D341Med (cell line): ENCODE data around the gene PPP4R1.
A peak's percentile ranks its signal among the peaks of the same experiment; 100 is the strongest.
"Not testable (repeated sequence)": the region's sequence is repeated elsewhere in the genome, so short reads cannot be mapped to it uniquely, and the experiment has no call there.

Experiments used
- DNase-seq: peaks from one replicate; pipeline ENCODE4 v3.0.0; 2012; ENCODE audit warnings: low spot score

Gene PPP4R1

DNA sequence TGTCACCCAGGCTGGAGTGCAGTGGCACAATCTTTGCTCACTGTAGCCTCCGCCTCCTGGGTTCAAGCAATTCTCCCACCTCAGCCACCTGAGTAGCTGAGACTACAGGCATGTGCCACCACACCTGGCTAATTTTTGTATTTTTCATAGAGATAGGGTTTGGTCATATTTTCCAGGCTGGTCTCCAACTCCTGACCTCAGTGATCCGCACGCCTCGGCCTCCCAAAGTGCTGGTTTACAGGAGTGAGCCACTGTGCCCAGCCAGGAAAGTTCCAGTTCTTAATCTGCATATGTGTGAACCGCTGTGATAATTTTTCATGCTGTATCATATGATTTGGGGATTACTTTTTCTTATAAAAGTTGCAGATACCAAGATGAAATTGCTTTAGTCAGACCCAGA is 14.6 kb upstream of the PPP4R1 start:
- DNase-seq: no peak

DNA sequence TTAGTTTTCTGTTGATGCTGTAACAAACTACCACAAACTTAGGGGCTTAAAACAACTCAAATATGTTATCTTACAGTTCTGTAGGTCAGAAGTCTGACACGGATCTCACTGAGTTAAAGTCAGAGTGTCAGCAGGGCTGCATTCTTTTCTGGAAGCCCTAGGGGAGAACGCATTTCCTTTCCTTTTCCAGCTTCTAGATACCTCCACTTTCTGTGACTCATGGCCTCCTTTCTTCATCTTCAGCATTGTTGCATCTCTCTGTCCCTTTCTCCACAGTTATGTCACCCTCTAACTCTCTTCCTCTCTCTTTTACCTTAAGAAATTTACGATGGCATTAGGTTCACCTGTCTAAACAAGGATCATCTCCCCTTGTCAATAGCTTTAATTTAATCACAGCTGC is 13.3 kb upstream of the PPP4R1 start:
- DNase-seq: no peak

- no peak for DNase-seq
Observed at GRCh38 chr18:9619990-9620389, 5.6 kb upstream of the PPP4R1 start.

- DNase-seq: no peak
Observed at GRCh38 chr18:9619545-9619944, 5.2 kb upstream of the PPP4R1 start.

GRCh38 chr18:9619056-9619455 is 4.7 kb upstream of the PPP4R1 start:
- DNase-seq: no peak

DNA sequence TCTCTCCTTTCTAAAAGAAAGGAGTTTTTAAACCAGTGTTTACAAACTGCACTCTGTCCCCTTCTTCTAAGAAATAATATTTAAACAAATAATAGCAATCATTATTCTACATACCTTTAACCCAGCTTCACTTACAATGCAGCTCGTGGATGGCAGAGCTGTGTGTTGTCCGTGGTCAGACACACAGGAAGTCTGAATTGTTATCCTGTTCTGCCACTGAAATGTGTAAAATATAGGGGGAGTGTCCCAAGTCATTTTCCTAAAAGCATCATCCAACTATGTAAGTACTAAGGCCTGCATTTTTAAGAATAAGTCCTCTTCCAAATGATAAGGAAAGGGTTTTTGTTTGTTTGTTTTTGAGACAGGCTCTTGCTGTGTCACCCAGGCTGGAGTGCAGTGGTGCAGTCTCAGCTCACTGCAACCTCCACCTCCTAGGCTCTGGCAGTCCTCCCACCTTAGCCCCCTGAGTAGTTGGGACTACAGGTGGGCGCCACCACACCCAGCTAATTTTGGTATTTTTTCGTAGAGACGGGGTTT is 2.7 kb upstream of the PPP4R1 start:
- DNase-seq: no peak

DNA sequence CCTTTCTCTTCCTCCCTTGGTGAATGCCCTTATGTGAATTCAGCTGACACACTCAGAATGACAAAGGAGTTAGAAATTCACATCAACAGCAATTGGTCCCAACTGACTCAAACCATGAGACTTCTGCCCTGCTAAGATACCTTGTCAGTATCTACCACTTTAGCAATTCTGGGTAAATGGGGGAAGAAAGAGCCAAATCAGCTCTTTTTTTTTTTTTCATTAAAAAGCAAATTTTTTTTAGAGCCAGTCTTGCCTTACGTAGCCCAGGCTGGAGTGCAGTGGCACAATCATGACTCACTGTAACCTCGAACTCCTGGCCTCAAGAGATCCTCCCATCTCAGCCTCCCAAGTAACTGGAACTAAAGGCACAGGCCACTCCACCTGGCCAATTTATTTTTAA is 1.7 kb upstream of the PPP4R1 start:
- no peak for DNase-seq

DNA sequence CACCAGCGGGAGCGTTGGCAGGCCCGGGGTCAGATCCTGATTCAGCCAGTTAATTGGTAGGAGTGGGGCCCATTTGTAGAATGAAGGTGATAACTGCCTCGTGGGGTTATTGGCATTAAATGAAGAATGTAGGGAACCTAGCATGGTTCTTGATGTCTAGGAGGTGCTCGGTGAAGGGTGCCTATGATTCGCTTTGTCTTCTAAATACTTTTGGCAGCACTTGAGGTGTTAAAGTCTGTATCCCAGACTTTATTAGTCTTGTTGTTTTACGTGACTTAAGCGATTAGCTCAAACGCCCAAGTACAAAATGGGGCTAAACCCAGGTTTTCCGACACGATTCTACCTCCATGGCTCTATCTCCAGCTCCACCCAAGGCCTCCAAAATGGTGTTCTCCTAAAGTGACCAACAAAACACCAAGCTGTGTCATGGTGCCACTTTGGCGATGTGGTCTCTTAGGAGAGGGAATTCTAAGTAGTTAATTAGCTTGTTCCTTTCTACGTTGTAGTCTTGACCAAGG is 980 bp upstream of the PPP4R1 start:
- DNase-seq: no peak

- peak; percentile 83 for DNase-seq
Observed at GRCh38 chr18:9613550-9614400, 584 bp downstream of the PPP4R1 start.

DNA sequence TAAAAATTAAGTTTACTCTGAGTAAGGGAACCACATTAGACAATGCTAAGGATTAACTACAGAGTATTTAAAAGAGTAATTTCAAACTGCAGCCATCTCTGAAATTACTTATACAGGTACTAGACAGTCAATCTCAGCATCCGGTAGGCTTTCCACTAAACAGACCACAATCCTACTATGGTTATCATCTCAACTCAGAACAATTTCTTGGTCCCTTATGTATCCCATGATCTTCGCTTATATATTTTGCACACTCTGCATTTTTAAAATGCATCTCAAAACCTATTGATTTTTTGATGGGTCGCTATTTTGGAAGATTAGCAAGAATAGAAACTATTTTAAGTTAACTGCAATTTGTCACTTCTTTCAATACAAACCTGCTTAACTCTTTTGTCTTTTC is 1.4 kb downstream of the PPP4R1 start:
- no peak for DNase-seq

DNA sequence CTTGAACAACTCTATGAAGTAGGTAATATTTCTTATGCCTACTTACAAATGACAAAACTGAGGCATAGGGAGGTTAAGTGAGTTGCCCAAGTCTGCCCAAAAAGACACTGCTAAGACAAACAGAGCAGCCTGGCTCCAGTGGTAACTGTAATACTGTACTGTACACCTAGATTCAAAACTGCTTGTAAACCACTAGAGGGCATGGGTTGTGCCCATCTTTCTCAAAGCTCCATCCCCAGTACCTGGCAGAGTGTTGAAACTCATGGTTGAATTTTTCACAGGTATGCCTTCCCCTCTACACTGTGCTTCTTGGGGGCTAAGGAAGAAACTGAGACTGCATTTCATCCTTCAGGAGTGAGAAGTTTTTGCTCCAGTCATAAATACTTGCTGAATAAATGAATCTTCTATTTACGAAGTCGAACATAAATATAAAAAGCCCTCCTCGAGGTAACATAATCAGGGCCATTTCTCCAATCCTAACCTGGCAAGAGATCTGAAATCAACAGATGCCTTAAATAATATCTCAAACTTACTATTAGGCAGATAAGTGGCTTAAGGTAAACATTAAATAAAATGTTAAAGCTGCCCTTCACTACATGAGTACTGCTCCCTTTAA is 2.0 kb downstream of the PPP4R1 start:
- peak; percentile 71 for DNase-seq

GRCh38 chr18:9609190-9609589 is 5.2 kb downstream of the PPP4R1 start:
- no peak for DNase-seq

DNA sequence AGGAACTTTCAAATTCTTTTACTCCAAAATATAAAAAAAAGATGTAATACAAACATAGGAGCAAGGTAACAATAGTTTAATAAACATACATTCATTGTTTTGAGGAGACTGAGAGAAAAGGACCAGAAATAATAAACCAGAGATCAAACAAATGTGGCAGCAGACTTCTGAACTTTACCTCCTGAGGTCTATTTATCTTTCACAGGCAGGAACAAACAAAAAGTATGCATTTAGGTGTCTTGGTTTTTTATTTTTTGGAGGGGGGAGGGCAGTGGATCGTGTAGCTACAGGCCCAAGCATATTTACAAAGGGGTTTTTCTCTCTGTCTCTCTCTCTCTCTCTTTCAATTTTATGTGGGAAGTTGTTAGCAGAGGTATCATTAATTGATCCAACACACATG is 5.6 kb downstream of the PPP4R1 start:
- DNase-seq: no peak

GRCh38 chr18:9608298-9608697 is 6.1 kb downstream of the PPP4R1 start:
- DNase-seq: no peak

GRCh38 chr18:9607111-9607510 is 7.2 kb downstream of the PPP4R1 start:
- DNase-seq: not testable (repeated sequence)

- no peak for DNase-seq
Observed at GRCh38 chr18:9606039-9606438, 8.3 kb downstream of the PPP4R1 start.

GRCh38 chr18:9604348-9604747 is 10.0 kb downstream of the PPP4R1 start:
- DNase-seq: no peak

- no peak for DNase-seq
Observed at GRCh38 chr18:9599328-9599727, 15.0 kb downstream of the PPP4R1 start.

DNA sequence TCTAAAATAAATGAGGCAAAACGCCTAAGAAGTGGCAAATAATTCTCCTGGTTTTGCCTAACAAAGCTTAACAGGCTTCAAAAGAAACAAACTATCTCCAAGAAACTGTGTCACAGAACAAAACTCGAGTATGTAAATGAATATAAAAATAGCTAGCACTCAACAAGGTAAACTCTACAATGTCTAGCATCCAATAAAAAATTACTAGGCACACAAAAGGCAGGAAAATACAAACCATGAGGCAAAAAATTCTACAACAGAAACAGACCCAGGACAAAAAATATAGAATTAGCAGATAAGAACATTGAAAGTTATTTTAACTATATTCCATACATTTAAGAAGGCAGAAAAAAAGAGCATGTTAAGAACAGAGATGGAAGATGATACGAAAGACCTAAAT is 16.8 kb downstream of the PPP4R1 start:
- DNase-seq: no peak

GRCh38 chr18:9596843-9597526 is 17.4 kb downstream of the PPP4R1 start:
- DNase-seq: no peak

GRCh38 chr18:9596226-9596625 is 18.1 kb downstream of the PPP4R1 start:
- no peak for DNase-seq

DNA sequence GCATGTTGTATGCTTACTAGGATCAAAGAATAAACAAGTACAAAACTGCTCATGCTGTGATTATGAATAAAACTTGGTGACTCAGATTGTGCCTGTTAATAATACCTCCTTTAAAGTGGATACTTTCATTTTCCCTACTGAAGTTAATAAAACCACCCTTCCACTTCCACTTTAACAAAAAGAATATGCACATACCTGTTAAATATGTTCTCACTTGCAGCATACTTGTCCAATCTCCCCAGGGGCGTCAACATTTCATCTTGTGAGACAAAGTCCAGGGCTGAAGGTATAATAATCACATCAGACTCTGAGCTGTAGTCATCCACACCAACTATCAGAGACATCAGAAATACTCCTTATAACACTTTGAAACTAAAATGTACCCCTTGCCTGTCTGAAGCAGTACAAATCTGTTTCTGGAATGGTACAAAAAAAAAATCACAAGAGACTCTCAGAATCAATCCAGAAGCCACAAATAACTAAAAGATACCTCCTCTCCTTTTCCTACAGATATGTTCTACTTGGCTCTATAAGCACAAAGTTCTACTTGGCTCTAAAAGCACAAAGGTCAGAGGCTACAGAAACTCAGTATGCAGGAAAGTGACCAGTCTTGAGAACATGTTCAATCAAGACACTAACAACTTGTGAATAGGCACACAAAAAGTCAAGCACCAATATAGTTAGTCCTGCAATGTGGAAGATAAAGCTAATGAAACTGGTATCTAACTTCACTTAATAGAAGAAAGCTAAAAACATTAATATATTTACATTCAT is 19.3 kb downstream of the PPP4R1 start:
- no peak for DNase-seq
